OCI-LY7 (cell line): ENCODE data around the gene DLGAP1. TPM values are rescaled to one million over a fixed set of nuclear protein-coding genes. Genes with fewer than 3 reads are reported as not detected.

Experiments used
- BruUV-seq: library from RNA; stranded (reverse); fragments of 400-500 nt; replicated peaks from 2 replicates; lab custom pipeline; 2021; lab: Mats Ljungman, UMichigan
- CTCF ChIA-PET: fragments of 300-600 bp; sonication (Branson Sonifier 250); formaldehyde crosslinking; loops from one replicate; lab custom pipeline; 2022; ENCODE audit warnings: antibody characterized with exemption; ENCODE audit not compliant: unreplicated experiment; lab: Charles Lee
- POLR2A ChIA-PET: fragments of 300-600 bp; sonication (Branson Sonifier 250); formaldehyde crosslinking; loops from one replicate; lab custom pipeline; 2022; ENCODE audit warnings: antibody characterized with exemption; lab: Charles Lee
- DNase-seq: peaks from one replicate; pipeline ENCODE4 v3.0.0-alpha.2; 2015; ENCODE audit warnings: low spot score
- H2AFZ ChIP-seq: fragments of 200-600 bp; sonication (generic), shearing (Covaris generic); 2 replicates; pipeline ENCODE4 v1.6.1; 2014; ENCODE audit warnings: mild to moderate bottlenecking, antibody characterized with exemption, low read length, moderate library complexity
- H3K27ac ChIP-seq: fragments of 200-600 bp; sonication (generic); 2 replicates; pipeline ENCODE4 v1.5.1; 2014; ENCODE audit warnings: mixed run types, low read depth, mild to moderate bottlenecking, moderate library complexity, low read length, inconsistent platforms; ENCODE audit not compliant: poor library complexity, severe bottlenecking
- H3K36me3 ChIP-seq: fragments of 200-600 bp; sonication (generic); 2 replicates; pipeline ENCODE4 v1.6.1; 2014; ENCODE audit warnings: mild to moderate bottlenecking, antibody characterized with exemption, low read length, moderate library complexity, mixed read lengths; ENCODE audit not compliant: insufficient read depth
- H3K4me1 ChIP-seq: fragments of 200-600 bp; sonication (generic); 2 replicates; pipeline ENCODE4 v1.5.1; 2014; ENCODE audit warnings: mild to moderate bottlenecking, low read length; ENCODE audit not compliant: insufficient read depth, poor library complexity, severe bottlenecking
- H3K4me2 ChIP-seq: fragments of 200-600 bp; sonication (generic); 2 replicates; pipeline ENCODE4 v1.6.1; 2014; ENCODE audit warnings: mild to moderate bottlenecking, low read length
- H3K4me3 ChIP-seq: fragments of 200-600 bp; sonication (generic); 2 replicates; pipeline ENCODE4 v1.5.1; 2014; ENCODE audit warnings: mild to moderate bottlenecking, low read depth, low read length; ENCODE audit not compliant: poor library complexity, severe bottlenecking
- H3K79me2 ChIP-seq: fragments of 200-600 bp; sonication (generic); 2 replicates; pipeline ENCODE4 v1.6.1; 2016; ENCODE audit warnings: low read depth, mild to moderate bottlenecking, low read length, moderate library complexity, mixed read lengths; ENCODE audit not compliant: insufficient read depth
- H3K9me2 ChIP-seq: fragments of 200-600 bp; sonication (generic); 2 replicates; pipeline ENCODE4 v1.6.1; 2016; ENCODE audit warnings: mild to moderate bottlenecking, low read length, mixed read lengths; ENCODE audit not compliant: insufficient read depth
- H3K9me3 ChIP-seq: fragments of 200-600 bp; sonication (generic); 2 replicates; pipeline ENCODE4 v1.6.1; 2014; ENCODE audit warnings: mild to moderate bottlenecking, mixed run types, low read length, mixed read lengths
- H4K20me1 ChIP-seq: fragments of 200-600 bp; sonication (generic); 2 replicates; pipeline ENCODE4 v1.6.1; 2014; ENCODE audit warnings: mild to moderate bottlenecking, antibody characterized with exemption, low read length, moderate library complexity, mixed read lengths; ENCODE audit not compliant: insufficient read depth
- EZH2phosphoT487 ChIP-seq: fragments of 200-600 bp; sonication (generic); IDR thresholded peaks from 2 replicates; pipeline ENCODE4 v1.6.1; 2018; ENCODE audit warnings: low read depth, borderline replicate concordance, mild to moderate bottlenecking, mixed run types, antibody characterized with exemption, low read length, moderate library complexity, mixed read lengths
- intact Hi-C: fragments of 100-400 bp; cut with micrococcal nuclease; formaldehyde crosslinking; loops from one replicate; pipeline ENCODE4 v1.10.0; 2022; ENCODE audit not compliant: unreplicated experiment
- total RNA-seq, 2 experiments: library from RNA; depleted of rRNA in 1 of 2; stranded (reverse); fragments of >200 nt in 1 of 2; shearing (Covaris generic) in 1 of 2; gene quantifications; 2 replicates each; pipeline ENCODE4 v1.2.3, GENCODE V29; 2014 to 2022
- TF ChIP-seq, protein P1 (sequence below): fragments of 200-600 bp; sonication (generic); conservative IDR thresholded peaks from 2 replicates; pipeline ENCODE4 v1.5.1; 2014; ENCODE audit warnings: mild to moderate bottlenecking, antibody characterized with exemption, low read length, moderate library complexity, mixed read lengths

DLGAP1 gene
- total RNA-seq, 2 experiments from 2014 or later = 0.22 TPM; not detected in 1

DNA sequence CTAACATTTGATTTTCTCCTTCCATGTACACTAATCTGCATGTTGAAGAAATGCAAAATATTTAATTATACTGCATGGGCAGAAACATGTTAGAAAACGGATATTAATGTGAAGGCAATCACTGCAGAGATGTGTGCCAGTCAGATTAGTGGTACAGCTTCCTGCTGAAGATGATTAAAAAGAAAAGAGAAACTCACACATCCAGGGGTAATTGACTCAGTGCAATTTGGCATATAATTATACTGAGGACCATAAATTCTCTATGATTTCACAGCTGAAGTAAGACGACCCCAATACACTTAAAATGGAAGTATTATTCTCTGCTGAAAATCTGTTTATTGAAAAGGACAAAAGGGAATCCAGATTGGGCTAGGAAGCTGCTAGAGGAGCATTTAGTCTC lies 761.7 kb downstream of the DLGAP1 start:
- BruUV-seq = no TSS peak
- ChIA-PET POLR2A (interaction anchor here (1.0 kb wide), 1 partner anchor 9 kb away, joined by 5 read pairs; no protein-coding TSS in a partner anchor), CTCF (no interaction called here)
- Histone ChIP-seq H4K20me1 (no peaks in the 10 kb centered on the region), H3K4me3 (no peak overlapping the region), H3K4me1 (peaks cover 8% of the 10 kb centered on the region), H2AFZ (no peak overlapping the region), H3K36me3 (no peaks in the 10 kb centered on the region), H3K79me2 (no peaks in the 10 kb centered on the region), H3K9me3 (no peaks in the 10 kb centered on the region), H3K4me2 (no peak overlapping the region), H3K27ac (no peak overlapping the region), H3K9me2 (no peaks in the 10 kb centered on the region)
- DNase-seq = no peak
- TF ChIP-seq EZH2phosphoT487 = no peak
- TF ChIP-seq, protein P1, sequence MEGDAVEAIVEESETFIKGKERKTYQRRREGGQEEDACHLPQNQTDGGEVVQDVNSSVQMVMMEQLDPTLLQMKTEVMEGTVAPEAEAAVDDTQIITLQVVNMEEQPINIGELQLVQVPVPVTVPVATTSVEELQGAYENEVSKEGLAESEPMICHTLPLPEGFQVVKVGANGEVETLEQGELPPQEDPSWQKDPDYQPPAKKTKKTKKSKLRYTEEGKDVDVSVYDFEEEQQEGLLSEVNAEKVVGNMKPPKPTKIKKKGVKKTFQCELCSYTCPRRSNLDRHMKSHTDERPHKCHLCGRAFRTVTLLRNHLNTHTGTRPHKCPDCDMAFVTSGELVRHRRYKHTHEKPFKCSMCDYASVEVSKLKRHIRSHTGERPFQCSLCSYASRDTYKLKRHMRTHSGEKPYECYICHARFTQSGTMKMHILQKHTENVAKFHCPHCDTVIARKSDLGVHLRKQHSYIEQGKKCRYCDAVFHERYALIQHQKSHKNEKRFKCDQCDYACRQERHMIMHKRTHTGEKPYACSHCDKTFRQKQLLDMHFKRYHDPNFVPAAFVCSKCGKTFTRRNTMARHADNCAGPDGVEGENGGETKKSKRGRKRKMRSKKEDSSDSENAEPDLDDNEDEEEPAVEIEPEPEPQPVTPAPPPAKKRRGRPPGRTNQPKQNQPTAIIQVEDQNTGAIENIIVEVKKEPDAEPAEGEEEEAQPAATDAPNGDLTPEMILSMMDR = no peak
- intact Hi-C loops = no loop called here

DNA sequence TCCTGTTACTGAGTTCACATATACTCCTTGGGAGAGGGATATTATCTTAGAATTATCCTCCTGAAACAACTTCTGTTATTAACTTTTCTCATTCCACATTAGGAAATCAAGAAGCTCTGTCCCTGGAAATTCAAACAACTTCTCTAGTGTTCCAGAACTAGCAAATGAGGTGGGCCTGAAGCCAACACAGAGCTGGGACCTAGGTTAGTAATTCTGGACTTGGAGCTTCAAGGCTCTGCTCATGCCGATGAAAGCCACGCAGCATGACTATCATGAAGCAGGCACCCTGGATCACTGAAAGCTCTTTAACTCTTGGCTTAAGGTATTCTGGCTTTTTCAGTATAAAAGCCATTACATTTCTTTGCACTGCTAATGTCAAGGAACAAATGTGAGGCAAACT lies 762.4 kb downstream of the DLGAP1 start:
- Histone ChIP-seq H2AFZ (no peak overlapping the region), H4K20me1 (no peaks in the 10 kb centered on the region), H3K4me3 (no peak overlapping the region), H3K79me2 (no peaks in the 10 kb centered on the region), H3K36me3 (no peaks in the 10 kb centered on the region), H3K9me3 (no peaks in the 10 kb centered on the region), H3K4me2 (no peak overlapping the region), H3K9me2 (no peaks in the 10 kb centered on the region), H3K4me1 (peaks cover 8% of the 10 kb centered on the region), H3K27ac (no peak overlapping the region)
- TF ChIP-seq, protein P1 = no peak
- TF ChIP-seq EZH2phosphoT487 = no peak
- no peak for DNase-seq
- ChIA-PET CTCF (no interaction called here), POLR2A (interaction anchor here (0.5 to 1.6 kb wide), 7 partner anchors 9 to 421 kb away, joined by 3 to 5 read pairs (median 3); no protein-coding TSS in a partner anchor)
- BruUV-seq = no TSS peak
- intact Hi-C loops = no loop called here

DNA sequence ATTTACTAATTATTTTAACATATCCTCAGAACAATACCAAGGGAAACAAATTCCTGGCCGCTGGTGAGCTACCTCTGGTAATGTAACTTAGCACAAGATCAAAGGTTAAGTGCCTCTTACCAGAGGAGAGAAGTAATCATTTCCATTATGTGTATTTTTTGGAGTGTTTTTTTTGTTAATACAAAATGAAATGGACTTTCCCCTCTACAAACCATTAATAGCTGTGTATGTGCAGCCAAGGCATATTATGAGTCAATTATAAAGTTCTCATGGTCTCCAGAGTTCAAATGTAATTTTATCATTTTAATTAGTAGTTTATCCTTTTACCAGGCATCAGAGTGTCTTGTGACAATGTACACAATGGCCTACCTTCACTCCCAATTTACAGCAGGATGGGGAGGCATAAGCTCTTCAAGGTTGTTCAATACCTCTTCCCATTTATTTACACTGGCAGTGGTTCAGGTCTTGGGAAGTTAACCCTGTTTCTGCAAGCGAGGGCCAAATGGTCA lies 762.9 kb downstream of the DLGAP1 start:
- peaks cover 8% of the 10 kb centered on the region for H3K4me1 ChIP-seq
- H3K9me3 ChIP-seq = no peaks in the 10 kb centered on the region
- H3K27ac ChIP-seq = no peak overlapping the region
- TF ChIP-seq, protein P1 = no peak
- TF ChIP-seq EZH2phosphoT487 = no peak
- no peak overlapping the region for H3K4me3 ChIP-seq
- intact Hi-C loops = no loop called here
- no peaks in the 10 kb centered on the region for H4K20me1 ChIP-seq
- BruUV-seq = no TSS peak
- no peaks in the 10 kb centered on the region for H3K79me2 ChIP-seq
- no peaks in the 10 kb centered on the region for H3K36me3 ChIP-seq
- H3K9me2 ChIP-seq = no peaks in the 10 kb centered on the region
- H2AFZ ChIP-seq = no peak overlapping the region
- CTCF ChIA-PET = no interaction called here
- POLR2A ChIA-PET = interaction anchor here (0.5 to 1.6 kb wide), 9 partner anchors 8 to 151 kb away, joined by 3 to 5 read pairs (median 3); no protein-coding TSS in a partner anchor
- DNase-seq = no peak
- no peak overlapping the region for H3K4me2 ChIP-seq
